ENCODE data around the gene TNS3.

DNA sequence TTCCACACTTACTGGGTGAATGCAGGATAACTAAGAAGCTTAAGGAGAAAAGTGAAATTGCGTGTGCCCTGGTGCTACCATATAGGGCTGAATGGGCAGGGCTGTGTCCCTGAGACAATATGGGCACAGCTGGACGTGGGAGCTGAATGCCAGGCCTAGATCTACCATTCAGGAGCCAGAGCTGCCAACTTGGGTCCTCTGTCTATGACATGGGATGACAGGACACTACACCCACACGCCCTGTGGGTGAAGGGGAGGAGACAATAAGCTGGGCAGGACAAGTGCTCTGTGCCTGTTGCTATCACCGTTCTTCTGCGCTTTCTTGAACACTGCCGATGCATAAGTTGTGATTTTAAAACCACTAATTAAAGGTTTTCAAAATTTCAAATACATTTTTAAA lies 293.9 kb downstream of the TNS3 start:
- TF ChIP-seq, protein P1, sequence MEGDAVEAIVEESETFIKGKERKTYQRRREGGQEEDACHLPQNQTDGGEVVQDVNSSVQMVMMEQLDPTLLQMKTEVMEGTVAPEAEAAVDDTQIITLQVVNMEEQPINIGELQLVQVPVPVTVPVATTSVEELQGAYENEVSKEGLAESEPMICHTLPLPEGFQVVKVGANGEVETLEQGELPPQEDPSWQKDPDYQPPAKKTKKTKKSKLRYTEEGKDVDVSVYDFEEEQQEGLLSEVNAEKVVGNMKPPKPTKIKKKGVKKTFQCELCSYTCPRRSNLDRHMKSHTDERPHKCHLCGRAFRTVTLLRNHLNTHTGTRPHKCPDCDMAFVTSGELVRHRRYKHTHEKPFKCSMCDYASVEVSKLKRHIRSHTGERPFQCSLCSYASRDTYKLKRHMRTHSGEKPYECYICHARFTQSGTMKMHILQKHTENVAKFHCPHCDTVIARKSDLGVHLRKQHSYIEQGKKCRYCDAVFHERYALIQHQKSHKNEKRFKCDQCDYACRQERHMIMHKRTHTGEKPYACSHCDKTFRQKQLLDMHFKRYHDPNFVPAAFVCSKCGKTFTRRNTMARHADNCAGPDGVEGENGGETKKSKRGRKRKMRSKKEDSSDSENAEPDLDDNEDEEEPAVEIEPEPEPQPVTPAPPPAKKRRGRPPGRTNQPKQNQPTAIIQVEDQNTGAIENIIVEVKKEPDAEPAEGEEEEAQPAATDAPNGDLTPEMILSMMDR (IDR thresholded peaks at IDR 0.05) = no peak
- TF ChIP-seq, protein P2, sequence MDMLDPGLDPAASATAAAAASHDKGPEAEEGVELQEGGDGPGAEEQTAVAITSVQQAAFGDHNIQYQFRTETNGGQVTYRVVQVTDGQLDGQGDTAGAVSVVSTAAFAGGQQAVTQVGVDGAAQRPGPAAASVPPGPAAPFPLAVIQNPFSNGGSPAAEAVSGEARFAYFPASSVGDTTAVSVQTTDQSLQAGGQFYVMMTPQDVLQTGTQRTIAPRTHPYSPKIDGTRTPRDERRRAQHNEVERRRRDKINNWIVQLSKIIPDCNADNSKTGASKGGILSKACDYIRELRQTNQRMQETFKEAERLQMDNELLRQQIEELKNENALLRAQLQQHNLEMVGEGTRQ (IDR thresholded peaks at IDR 0.05; ENCODE audit: borderline replicate concordance, low read depth, low read length) = no peak
- TF ChIP-seq POLR2AphosphoS5 (IDR thresholded peaks at IDR 0.05; ENCODE audit: low read depth, low read length) (no peak), RFX5 (IDR thresholded peaks at IDR 0.05; ENCODE audit: low read length) (no peak), REST (IDR thresholded peaks at IDR 0.05; ENCODE audit: low read depth, low read length) (no peak), EP300 (IDR thresholded peaks at IDR 0.05; ENCODE audit: borderline replicate concordance in 1 of 2, low read depth in 1 of 2, low read length in 1 of 2) (no peak)

Data from SK-N-SH (cell line).